Hepatocyte (in vitro differentiated cells): ENCODE results near the gene CHMP6.

Experiments
- EZH2 ChIP-seq: fragments of 200-600 bp; sonication (generic); IDR thresholded peaks from 2 replicates; pipeline ENCODE4 v1.6.1; 2016; ENCODE audit warnings: antibody characterized with exemption, mild to moderate bottlenecking, borderline replicate concordance
- TF ChIP-seq, protein P1 (sequence below): fragments of 200-600 bp; sonication (generic); IDR thresholded peaks from 2 replicates; pipeline ENCODE4 v1.5.1; 2016; ENCODE audit warnings: antibody characterized with exemption, mild to moderate bottlenecking; ENCODE audit not compliant: poor library complexity

DNA sequence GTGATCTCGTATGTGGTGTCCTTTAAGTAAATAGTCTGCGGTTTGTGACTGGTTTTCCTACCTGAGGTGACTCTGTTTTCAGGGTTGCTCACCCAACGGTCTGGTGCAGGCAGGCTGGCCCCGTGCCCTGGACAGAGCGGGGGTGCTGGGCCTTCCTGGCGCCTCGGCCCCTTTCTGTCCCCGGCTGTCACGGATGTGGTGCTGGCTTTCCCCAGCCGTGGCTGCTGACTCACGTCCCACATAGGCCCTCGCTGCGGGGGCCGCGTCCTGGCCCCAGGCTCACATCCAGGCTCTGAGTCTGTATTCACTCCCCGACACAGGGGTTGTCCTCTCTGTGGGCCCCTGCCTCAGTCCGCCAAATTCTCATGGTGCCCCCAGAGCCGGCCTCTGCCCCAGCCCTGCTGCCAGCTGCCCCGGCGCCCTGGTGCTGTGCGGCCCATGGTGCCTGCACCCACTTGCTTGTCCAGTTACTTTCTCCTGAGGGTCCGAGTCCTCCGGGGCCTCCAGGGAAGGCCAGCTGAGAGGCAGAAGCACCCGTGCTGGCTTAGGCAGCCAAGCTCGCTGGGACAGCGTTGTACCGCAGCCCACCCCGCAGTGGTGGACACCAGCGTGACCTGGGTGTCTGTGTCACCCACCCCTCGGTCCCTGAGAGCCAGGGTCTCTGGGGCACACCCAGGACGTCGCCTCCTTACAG is 5.9 kb downstream of the CHMP6 start:
- TF ChIP-seq, protein P1, sequence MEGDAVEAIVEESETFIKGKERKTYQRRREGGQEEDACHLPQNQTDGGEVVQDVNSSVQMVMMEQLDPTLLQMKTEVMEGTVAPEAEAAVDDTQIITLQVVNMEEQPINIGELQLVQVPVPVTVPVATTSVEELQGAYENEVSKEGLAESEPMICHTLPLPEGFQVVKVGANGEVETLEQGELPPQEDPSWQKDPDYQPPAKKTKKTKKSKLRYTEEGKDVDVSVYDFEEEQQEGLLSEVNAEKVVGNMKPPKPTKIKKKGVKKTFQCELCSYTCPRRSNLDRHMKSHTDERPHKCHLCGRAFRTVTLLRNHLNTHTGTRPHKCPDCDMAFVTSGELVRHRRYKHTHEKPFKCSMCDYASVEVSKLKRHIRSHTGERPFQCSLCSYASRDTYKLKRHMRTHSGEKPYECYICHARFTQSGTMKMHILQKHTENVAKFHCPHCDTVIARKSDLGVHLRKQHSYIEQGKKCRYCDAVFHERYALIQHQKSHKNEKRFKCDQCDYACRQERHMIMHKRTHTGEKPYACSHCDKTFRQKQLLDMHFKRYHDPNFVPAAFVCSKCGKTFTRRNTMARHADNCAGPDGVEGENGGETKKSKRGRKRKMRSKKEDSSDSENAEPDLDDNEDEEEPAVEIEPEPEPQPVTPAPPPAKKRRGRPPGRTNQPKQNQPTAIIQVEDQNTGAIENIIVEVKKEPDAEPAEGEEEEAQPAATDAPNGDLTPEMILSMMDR: no peak
- no peak for TF ChIP-seq EZH2
